ENCODE results near the gene PRDX5.

- TF ChIP-seq, protein P1, sequence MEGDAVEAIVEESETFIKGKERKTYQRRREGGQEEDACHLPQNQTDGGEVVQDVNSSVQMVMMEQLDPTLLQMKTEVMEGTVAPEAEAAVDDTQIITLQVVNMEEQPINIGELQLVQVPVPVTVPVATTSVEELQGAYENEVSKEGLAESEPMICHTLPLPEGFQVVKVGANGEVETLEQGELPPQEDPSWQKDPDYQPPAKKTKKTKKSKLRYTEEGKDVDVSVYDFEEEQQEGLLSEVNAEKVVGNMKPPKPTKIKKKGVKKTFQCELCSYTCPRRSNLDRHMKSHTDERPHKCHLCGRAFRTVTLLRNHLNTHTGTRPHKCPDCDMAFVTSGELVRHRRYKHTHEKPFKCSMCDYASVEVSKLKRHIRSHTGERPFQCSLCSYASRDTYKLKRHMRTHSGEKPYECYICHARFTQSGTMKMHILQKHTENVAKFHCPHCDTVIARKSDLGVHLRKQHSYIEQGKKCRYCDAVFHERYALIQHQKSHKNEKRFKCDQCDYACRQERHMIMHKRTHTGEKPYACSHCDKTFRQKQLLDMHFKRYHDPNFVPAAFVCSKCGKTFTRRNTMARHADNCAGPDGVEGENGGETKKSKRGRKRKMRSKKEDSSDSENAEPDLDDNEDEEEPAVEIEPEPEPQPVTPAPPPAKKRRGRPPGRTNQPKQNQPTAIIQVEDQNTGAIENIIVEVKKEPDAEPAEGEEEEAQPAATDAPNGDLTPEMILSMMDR (conservative IDR thresholded peaks at IDR 0.05): no peak
- TF ChIP-seq EZH2 (IDR thresholded peaks at IDR 0.05; ENCODE audit: low read depth): no peak
Observed at GRCh38 chr11:64292460-64293254, 25.3 kb upstream of the PRDX5 start.

Data from PC-9 (cell line).